ENCODE results near the gene STK10. TPM values are rescaled to one million over a fixed set of nuclear protein-coding genes. Genes with fewer than 3 reads are reported as not detected.

Gene STK10
- total and polyA plus RNA-seq, 11 donors, result 5.5 to 52.9 (median 10.2) TPM

DNA sequence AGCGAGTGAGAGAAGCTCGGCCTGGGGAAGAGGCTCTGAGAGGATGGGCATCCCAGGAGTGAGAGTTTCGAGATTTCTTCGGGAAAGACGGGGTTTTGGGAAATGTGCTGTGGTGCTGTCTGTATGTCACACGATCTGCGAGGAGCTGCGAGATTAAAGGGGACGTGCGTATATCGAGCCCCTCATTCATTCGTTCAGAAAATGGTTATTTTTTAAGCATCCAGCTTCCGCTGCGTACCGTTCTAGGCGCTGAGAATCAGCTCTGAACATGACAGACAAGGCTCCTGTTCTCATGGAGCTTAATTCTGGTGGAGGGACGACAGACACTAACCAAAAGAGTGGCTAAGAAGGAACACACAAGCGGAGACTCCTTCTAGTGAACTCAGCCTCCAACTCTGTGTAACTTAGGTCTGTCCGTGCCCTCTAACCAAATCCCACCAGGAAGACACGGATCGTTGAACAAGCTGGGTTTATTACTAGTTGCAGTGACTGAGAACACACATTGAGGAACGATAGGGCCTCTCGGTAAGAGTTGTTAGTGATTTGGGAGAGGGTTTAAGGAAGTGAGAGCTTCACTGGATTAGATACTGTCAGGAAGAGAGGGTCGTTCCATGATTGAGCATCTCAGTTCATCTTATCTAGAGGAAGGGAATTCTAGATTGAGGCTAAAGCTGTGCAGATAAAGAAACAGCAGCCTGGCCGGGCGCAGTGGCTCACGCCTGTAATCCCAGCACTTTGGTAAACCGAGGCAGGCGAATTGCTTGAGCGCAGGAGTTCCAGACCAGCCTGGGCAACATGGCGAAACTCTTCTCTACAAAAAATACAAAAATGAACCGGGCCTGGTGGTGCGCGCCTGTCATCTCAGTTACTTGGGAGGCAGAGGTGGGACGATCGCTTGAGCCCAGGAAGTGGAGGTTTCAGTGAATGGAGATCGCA is 180.6 kb downstream of the STK10 start:
- 26 to 34% (median 27%) methylated on average over 32 to 37 of the region's 37 CpGs for WGBS, 4 donors

DNA sequence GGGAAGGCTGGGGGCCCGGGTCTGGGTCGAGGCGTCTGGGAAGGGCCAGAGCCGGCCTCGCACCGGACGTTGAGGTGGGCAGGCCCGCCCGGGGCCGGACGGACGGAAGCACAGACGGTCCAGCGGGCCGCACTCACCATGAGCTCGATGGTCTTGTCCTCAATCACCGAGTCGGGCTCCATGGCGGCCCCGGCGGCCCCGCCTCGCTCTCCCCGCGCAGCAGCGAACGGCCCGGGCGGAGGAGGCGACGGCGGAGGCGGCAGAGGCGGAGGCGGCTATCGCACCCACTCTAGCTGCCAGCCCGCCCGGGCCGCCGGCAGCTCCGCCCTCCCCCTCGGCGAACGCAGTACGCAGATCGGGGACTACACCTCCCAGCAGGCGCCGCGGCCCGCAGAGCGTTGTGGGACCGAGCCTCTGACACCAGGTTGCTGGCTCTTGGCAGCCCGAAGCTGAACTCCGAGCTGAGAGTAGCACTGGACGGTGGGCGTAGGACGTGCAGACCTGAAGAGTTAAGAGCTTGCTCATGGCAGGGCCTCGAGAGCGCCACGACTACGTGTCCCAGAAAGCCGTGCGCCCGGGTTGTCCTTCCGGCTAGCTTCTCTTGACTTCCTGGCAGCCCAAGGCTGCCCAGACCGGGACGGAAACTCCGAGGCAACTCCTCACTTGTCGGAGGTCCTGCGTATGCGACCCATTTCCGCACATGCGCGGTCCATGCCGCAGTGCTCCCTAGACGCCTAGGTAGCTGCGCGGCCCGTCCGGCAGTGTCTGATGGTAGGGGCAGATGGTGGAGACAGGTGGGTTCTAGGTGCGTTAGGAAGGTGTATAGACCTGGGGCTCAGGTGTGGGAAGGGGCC is 181.5 kb downstream of the STK10 start, which contains the start of gene FBXW11:
Gene FBXW11, minus strand, starts transcription at position 318 of the 854 bp plus-strand sequence. Its CDS starts 136 bp downstream, at position 182.
- peak within 1 kb of the TSS; percentile 74 to 96 (median 87) for H3K4me3 ChIP-seq
- no peaks in the 10 kb centered on the region for H3K9me3 ChIP-seq
- no peak for TF ChIP-seq CTCF (IDR thresholded peaks at IDR 0.05)
- peak in 1 of 2 donors; percentile 75 for TF ChIP-seq POLR2A (IDR thresholded peaks at IDR 0.05)
- H3K27ac ChIP-seq, result peak within 1 kb of the TSS; percentile 92 to 99 (median 96)
- peak; percentile 95 to 98 (median 98) for DNase-seq
- no peaks in the 10 kb centered on the region for H3K27me3 ChIP-seq
- 0 to 1% (median 0%) methylated on average over 43 to 81 of the region's 81 CpGs for WGBS, 4 donors
- no peaks in the 10 kb centered on the region for H3K36me3 ChIP-seq
- intact Hi-C loops (cut with DNase I), result loop anchor here (1.0 to 10.0 kb wide), 8 partner anchors 41 to 181 kb away; partner anchors contain the start of gene STK10 (in 1 of the 10)
- H3K4me1 ChIP-seq, result peaks cover 4 to 64% (median 47%) of the 10 kb centered on the region in 12 donors
- peak; percentile 94 to 96 (median 95) for ATAC-seq

More for the DNA sequence above, 180.6 kb downstream of the STK10 start:
- ATAC-seq (no peak), DNase-seq (no peak)
- peak overlapping the region; percentile 74 to 96 (median 87) for H3K4me3 ChIP-seq
- peaks cover 4 to 55% (median 41%) of the 10 kb centered on the region in 12 donors for H3K4me1 ChIP-seq
- no peaks in the 10 kb centered on the region for H3K9me3 ChIP-seq
- H3K27ac ChIP-seq, result peak overlapping the region; percentile 92 to 99 (median 96)
- no peaks in the 10 kb centered on the region for H3K27me3 ChIP-seq
- intact Hi-C loops (cut with DNase I), result loop anchor here in 9 of 10 donors (5.0 to 10.0 kb wide), 7 partner anchors 40 to 180 kb away; partner anchors contain the start of gene STK10 (in 1 of the 9)
- no peaks in the 10 kb centered on the region for H3K36me3 ChIP-seq
- TF ChIP-seq CTCF (IDR thresholded peaks at IDR 0.05) (no peak), POLR2A (IDR thresholded peaks at IDR 0.05) (no peak)

DNA sequence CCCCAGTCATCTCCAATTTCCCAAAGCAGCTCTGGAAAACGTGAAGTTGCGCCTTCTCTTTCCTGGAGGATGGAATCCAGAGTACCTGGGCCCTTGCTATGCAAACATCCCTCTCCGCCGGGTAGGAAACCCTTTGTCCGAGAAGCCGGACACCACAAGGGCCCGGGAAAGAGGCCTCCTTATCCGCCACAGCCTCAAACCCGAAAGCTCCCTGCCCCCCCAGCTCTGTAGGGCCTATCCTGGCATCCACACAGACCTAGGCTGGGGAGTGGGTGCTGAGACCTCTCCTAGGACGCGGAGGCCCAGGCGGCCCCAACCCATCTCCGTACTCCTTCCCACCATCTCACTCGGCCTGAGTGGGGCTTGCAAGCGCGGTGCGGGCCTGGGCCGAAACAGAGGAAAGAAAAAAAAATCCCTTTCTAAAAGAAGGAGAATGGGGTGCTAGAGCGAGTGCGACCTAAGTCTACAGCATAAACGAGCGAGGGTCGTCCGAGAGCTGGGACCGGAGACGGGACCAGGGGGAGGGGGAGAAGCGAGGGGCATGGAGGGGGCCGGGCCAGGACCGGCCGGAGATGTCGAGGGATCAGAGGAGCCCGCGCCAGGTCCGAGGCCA is 182.2 kb downstream of the STK10 start:
- peak overlapping the region; percentile 92 to 99 (median 96) for H3K27ac ChIP-seq
- TF ChIP-seq POLR2A (IDR thresholded peaks at IDR 0.05) (no peak), CTCF (IDR thresholded peaks at IDR 0.05) (no peak)
- H3K36me3 ChIP-seq, result no peaks in the 10 kb centered on the region
- WGBS, 4 donors, result 0 to 1% (median 1%) methylated on average over 34 of the region's 34 CpGs
- H3K9me3 ChIP-seq, result no peaks in the 10 kb centered on the region
- peak; percentile 0 to 21 (median 15) for ATAC-seq
- no peaks in the 10 kb centered on the region for H3K27me3 ChIP-seq
- DNase-seq, result peak; percentile 26 to 68 (median 32)
- intact Hi-C loops (cut with DNase I), result loop anchor here (1.0 to 10.0 kb wide), 8 partner anchors 41 to 181 kb away; partner anchors contain the start of gene STK10 (in 1 of the 10)
- H3K4me1 ChIP-seq, result peaks cover 4 to 71% (median 54%) of the 10 kb centered on the region in 12 donors
- peak overlapping the region; percentile 74 to 96 (median 87) for H3K4me3 ChIP-seq
